ENCODE results near the gene ASZ1. TPM values are rescaled to one million over a fixed set of nuclear protein-coding genes. Genes with fewer than 3 reads are reported as not detected.

ASZ1 gene
- polyA plus RNA-seq, 3 donors = 0.06 TPM; not detected in 2

GRCh38 chr7:117403737-117404136, 23.6 kb downstream of the ASZ1 start:
- no peak for DNase-seq

GRCh38 chr7:117402109-117402508, 25.2 kb downstream of the ASZ1 start:
- no peak for DNase-seq

- DNase-seq = no peak
Observed at GRCh38 chr7:117401293-117402002, 25.8 kb downstream of the ASZ1 start.

GRCh38 chr7:117399820-117400422, 27.4 kb downstream of the ASZ1 start:
- no peak for DNase-seq

GRCh38 chr7:117395743-117396142, 31.6 kb downstream of the ASZ1 start:
- DNase-seq = no peak

GRCh38 chr7:117393781-117394180, 33.5 kb downstream of the ASZ1 start:
- DNase-seq = no peak

- DNase-seq = no peak
Observed at GRCh38 chr7:117389871-117390270, 37.4 kb downstream of the ASZ1 start.

GRCh38 chr7:117386110-117386706, 41.1 kb downstream of the ASZ1 start:
- no peak for DNase-seq

- no peak for DNase-seq
Observed at GRCh38 chr7:117385363-117386109, 41.8 kb downstream of the ASZ1 start.

GRCh38 chr7:117384688-117385362, 42.5 kb downstream of the ASZ1 start:
- no peak for DNase-seq

GRCh38 chr7:117383483-117384189, 43.7 kb downstream of the ASZ1 start:
- DNase-seq = no peak

GRCh38 chr7:117383046-117383445, 44.2 kb downstream of the ASZ1 start:
- no peak for DNase-seq

GRCh38 chr7:117381362-117381761, 45.9 kb downstream of the ASZ1 start:
- no peak for DNase-seq

- DNase-seq = no peak
Observed at GRCh38 chr7:117375380-117375779, 51.9 kb downstream of the ASZ1 start.

GRCh38 chr7:117372073-117372472, 55.2 kb downstream of the ASZ1 start:
- DNase-seq = no peak

- no peak for DNase-seq
Observed at GRCh38 chr7:117364339-117365080, 62.8 kb downstream of the ASZ1 start.

GRCh38 chr7:117362294-117362888, 64.9 kb downstream of the ASZ1 start:
- DNase-seq = no peak

GRCh38 chr7:117350027-117350426, 77.3 kb downstream of the ASZ1 start:
- DNase-seq = no peak

- DNase-seq = no peak
Observed at GRCh38 chr7:117349570-117349969, 77.7 kb downstream of the ASZ1 start.

GRCh38 chr7:117347962-117348672, 79.2 kb downstream of the ASZ1 start:
- DNase-seq = no peak

All from renal pelvis (tissue), 4 donors.